Measurements from ENCODE around the gene NINJ2.
"Not testable (repeated sequence)": the region's sequence is repeated elsewhere in the genome, so short reads cannot be mapped to it uniquely, and the experiment has no call there.

Gene NINJ2

GRCh38 chr12:580813-581212 is 82.4 kb downstream of the NINJ2 start:
- H3K4me3 ChIP-seq (ENCODE audit: low read depth in 1 of 2, low read length in 1 of 2): no peak overlapping the region
- no peaks in the 10 kb centered on the region for H3K27me3 ChIP-seq
- no peaks in the 10 kb centered on the region for H3K9me3 ChIP-seq
- peaks cover 10% of the 10 kb centered on the region for H3K36me3 ChIP-seq
- H3K27ac ChIP-seq: no peak overlapping the region
- H3K4me1 ChIP-seq (ENCODE audit: control insufficient read depth in 1 of 2, insufficient read depth in 1 of 2, low read depth in 1 of 2, low read length in 1 of 2): peaks cover 12 to 14% of the 10 kb centered on the region in 2 experiments
- TF ChIP-seq CTCF (IDR thresholded peaks at IDR 0.05): no peak

- H3K36me3 ChIP-seq: peaks cover 10% of the 10 kb centered on the region
- no peak for TF ChIP-seq CTCF (IDR thresholded peaks at IDR 0.05)
- H3K27ac ChIP-seq: no peak overlapping the region
- no peaks in the 10 kb centered on the region for H3K27me3 ChIP-seq
- H3K9me3 ChIP-seq: no peaks in the 10 kb centered on the region
- H3K4me1 ChIP-seq (ENCODE audit: control insufficient read depth in 1 of 2, insufficient read depth in 1 of 2, low read depth in 1 of 2, low read length in 1 of 2): peaks cover 16 to 19% of the 10 kb centered on the region in 2 experiments
- no peak overlapping the region for H3K4me3 ChIP-seq (ENCODE audit: low read depth in 1 of 2, low read length in 1 of 2)
Observed at GRCh38 chr12:579420-580110, 83.7 kb downstream of the NINJ2 start.

- Histone ChIP-seq H3K36me3 (peaks cover 10% of the 10 kb centered on the region), H3K4me1 (ENCODE audit: control insufficient read depth in 1 of 2, insufficient read depth in 1 of 2, low read depth in 1 of 2, low read length in 1 of 2) (peaks cover 16 to 19% of the 10 kb centered on the region in 2 experiments), H3K4me3 (ENCODE audit: low read depth in 1 of 2, low read length in 1 of 2) (no peak overlapping the region), H3K9me3 (no peaks in the 10 kb centered on the region), H3K27ac (no peak overlapping the region), H3K27me3 (no peaks in the 10 kb centered on the region)
- no peak for TF ChIP-seq CTCF (IDR thresholded peaks at IDR 0.05)
Observed at GRCh38 chr12:578748-579419, 84.4 kb downstream of the NINJ2 start.

- Histone ChIP-seq H3K36me3 (peaks cover 10% of the 10 kb centered on the region), H3K4me1 (ENCODE audit: control insufficient read depth in 1 of 2, insufficient read depth in 1 of 2, low read depth in 1 of 2, low read length in 1 of 2) (peaks cover 16 to 19% of the 10 kb centered on the region in 2 experiments)
- not testable (repeated sequence) for H3K4me3 ChIP-seq (ENCODE audit: low read depth in 1 of 2, low read length in 1 of 2); H3K9me3 ChIP-seq; H3K27ac ChIP-seq; H3K27me3 ChIP-seq
Observed at GRCh38 chr12:577994-578747, 85.1 kb downstream of the NINJ2 start.

GRCh38 chr12:576615-577110 is 86.6 kb downstream of the NINJ2 start:
- H3K36me3 ChIP-seq: peaks cover 10% of the 10 kb centered on the region
- peaks cover 16 to 19% of the 10 kb centered on the region in 2 experiments for H3K4me1 ChIP-seq (ENCODE audit: control insufficient read depth in 1 of 2, insufficient read depth in 1 of 2, low read depth in 1 of 2, low read length in 1 of 2)
- peak overlapping the region; percentile 56 to 62 for H3K4me3 ChIP-seq (ENCODE audit: low read depth in 1 of 2, low read length in 1 of 2)
- no peaks in the 10 kb centered on the region for H3K9me3 ChIP-seq
- TF ChIP-seq CTCF (IDR thresholded peaks at IDR 0.05): no peak
- peak overlapping the region; percentile 68 for H3K27ac ChIP-seq
- H3K27me3 ChIP-seq: no peaks in the 10 kb centered on the region
